Measurements from ENCODE around the gene ZNRD2.

GRCh38 chr11:65609665-65610064, 39.4 kb downstream of the ZNRD2 start:
- TF ChIP-seq, protein P1, sequence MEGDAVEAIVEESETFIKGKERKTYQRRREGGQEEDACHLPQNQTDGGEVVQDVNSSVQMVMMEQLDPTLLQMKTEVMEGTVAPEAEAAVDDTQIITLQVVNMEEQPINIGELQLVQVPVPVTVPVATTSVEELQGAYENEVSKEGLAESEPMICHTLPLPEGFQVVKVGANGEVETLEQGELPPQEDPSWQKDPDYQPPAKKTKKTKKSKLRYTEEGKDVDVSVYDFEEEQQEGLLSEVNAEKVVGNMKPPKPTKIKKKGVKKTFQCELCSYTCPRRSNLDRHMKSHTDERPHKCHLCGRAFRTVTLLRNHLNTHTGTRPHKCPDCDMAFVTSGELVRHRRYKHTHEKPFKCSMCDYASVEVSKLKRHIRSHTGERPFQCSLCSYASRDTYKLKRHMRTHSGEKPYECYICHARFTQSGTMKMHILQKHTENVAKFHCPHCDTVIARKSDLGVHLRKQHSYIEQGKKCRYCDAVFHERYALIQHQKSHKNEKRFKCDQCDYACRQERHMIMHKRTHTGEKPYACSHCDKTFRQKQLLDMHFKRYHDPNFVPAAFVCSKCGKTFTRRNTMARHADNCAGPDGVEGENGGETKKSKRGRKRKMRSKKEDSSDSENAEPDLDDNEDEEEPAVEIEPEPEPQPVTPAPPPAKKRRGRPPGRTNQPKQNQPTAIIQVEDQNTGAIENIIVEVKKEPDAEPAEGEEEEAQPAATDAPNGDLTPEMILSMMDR (IDR thresholded peaks at IDR 0.05): no peak
- TF ChIP-seq EP300 (IDR thresholded peaks at IDR 0.05): no peak

Data from esophagus muscularis mucosa (tissue), 3 donors.